Keratinocyte (primary cell): ENCODE data around the gene APMAP.

ENCODE experiments used
- EZH2 ChIP-seq: IDR thresholded peaks from one replicate; pipeline ENCODE4 v1.6.1; 2012; ENCODE audit warnings: inconsistent platforms, mild to moderate bottlenecking, low read length, moderate library complexity
- TF ChIP-seq, protein P1 (sequence below), 3 experiments: IDR thresholded peaks in 1 of 3; conservative IDR thresholded peaks in 1 of 3; optimal IDR thresholded peaks in 1 of 3; 2 replicates in 2 of 3; 3 replicates in 1 of 3; pipeline versions ENCODE3 to v1.5.1; 2011; ENCODE audit warnings: low read length in 3 of 3, mild to moderate bottlenecking in 3 of 3, moderate library complexity in 2 of 3, control low read depth in 1 of 3, inconsistent platforms in 1 of 3; ENCODE audit not compliant: insufficient read depth in 2 of 3; ENCODE audit errors: extremely low read depth in 1 of 3

DNA sequence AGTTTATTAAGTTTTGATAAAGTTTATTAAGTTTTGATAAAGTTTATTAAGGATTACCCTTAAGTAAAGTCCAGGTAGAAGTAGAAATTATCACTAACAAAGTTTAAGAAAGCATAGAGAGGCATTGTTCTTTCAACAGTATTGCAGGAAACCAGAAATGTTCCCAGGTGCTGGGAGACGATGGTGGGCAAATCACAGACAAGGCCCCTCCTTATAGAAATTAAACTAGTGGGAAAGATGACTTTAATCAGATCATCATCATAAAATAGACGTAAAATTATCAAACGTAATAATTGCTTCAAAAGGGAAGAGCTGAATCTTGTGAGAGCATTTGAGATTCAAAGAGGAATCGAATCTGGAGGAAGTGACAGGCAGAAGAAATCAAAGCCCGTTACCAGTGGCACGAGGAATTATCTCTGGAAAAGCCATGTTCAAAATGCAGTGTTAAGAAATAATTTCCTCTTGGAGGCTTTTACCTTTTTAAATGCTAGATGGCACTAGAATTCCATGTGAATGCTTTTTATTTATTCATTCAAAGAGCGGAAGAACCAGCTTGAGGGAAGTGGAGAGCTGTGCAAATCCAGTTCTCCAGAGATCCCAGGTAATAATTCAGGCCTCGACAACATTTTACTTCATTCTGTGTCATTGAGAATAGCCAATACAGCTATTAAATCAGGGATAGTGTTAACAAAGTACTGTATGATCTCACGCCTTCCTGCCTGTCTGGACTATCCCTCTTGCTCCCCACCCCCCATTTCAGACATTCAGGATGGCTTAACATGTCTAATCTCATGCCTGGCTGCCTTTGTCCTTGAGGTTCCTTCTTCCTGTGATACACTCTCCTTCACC lies 1.0 kb upstream of the APMAP start:
- TF ChIP-seq, protein P1, sequence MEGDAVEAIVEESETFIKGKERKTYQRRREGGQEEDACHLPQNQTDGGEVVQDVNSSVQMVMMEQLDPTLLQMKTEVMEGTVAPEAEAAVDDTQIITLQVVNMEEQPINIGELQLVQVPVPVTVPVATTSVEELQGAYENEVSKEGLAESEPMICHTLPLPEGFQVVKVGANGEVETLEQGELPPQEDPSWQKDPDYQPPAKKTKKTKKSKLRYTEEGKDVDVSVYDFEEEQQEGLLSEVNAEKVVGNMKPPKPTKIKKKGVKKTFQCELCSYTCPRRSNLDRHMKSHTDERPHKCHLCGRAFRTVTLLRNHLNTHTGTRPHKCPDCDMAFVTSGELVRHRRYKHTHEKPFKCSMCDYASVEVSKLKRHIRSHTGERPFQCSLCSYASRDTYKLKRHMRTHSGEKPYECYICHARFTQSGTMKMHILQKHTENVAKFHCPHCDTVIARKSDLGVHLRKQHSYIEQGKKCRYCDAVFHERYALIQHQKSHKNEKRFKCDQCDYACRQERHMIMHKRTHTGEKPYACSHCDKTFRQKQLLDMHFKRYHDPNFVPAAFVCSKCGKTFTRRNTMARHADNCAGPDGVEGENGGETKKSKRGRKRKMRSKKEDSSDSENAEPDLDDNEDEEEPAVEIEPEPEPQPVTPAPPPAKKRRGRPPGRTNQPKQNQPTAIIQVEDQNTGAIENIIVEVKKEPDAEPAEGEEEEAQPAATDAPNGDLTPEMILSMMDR (optimal IDR thresholded peaks at IDR 0.05 in 1 of 3, IDR thresholded peaks at IDR 0.05 in 1 of 3, conservative IDR thresholded peaks at IDR 0.05 in 1 of 3; ENCODE audit: extremely low read depth in 1 of 3, insufficient read depth in 2 of 3, low read length in 3 of 3) = peak in 2 of 3 experiments; percentile 11 to 36
- no peak for TF ChIP-seq EZH2
